Subcutaneous abdominal adipose tissue (tissue), 5 donors: ENCODE results near the gene ABCA2.

Source experiments
- H3K27ac ChIP-seq: one replicate; pipeline ENCODE4 v1.7.0; 2013; ENCODE audit warnings: low read depth, mild to moderate bottlenecking, inconsistent platforms, low read length, moderate library complexity
- H3K27me3 ChIP-seq, 5 donors: one replicate each; pipeline ENCODE4 v1.7.0; 2013; ENCODE audit warnings: low read length in 5 of 5, inconsistent platforms in 1 of 5; ENCODE audit not compliant: control insufficient read depth in 5 of 5, insufficient read depth in 4 of 5
- H3K36me3 ChIP-seq, 5 donors: one replicate each; pipeline ENCODE4 v1.7.0; 2013; ENCODE audit warnings: low read length in 5 of 5; ENCODE audit not compliant: control insufficient read depth in 5 of 5, insufficient read depth in 5 of 5
- H3K4me1 ChIP-seq, 5 donors: one replicate each; pipeline ENCODE4 v1.7.0; 2013; ENCODE audit warnings: low read length in 5 of 5, mild to moderate bottlenecking in 3 of 5, moderate library complexity in 1 of 5; ENCODE audit not compliant: control insufficient read depth in 5 of 5, insufficient read depth in 5 of 5
- H3K4me3 ChIP-seq, 5 donors: one replicate each; pipeline ENCODE4 v1.7.0; 2013; ENCODE audit warnings: low read length in 5 of 5, low read depth in 1 of 5
- H3K9ac ChIP-seq, 5 donors: one replicate each; pipeline ENCODE4 v1.7.0; 2013; ENCODE audit warnings: low read length in 5 of 5, mild to moderate bottlenecking in 4 of 5, moderate library complexity in 3 of 5
- H3K9me3 ChIP-seq, 5 donors: one replicate each; pipeline ENCODE4 v1.7.0; 2013; ENCODE audit warnings: low read length in 5 of 5; ENCODE audit not compliant: control insufficient read depth in 5 of 5
- donor health status: healthy.
- donor health status: healthy.
- donor health status: healthy.
- donor health status: healthy.
- donor health status: healthy.

ABCA2 gene

GRCh38 chr9:137045294-137046087, 17.5 kb upstream of the ABCA2 start:
- peaks cover 21 to 59% (median 36%) of the 10 kb centered on the region in 5 donors for H3K27me3 ChIP-seq

DNA sequence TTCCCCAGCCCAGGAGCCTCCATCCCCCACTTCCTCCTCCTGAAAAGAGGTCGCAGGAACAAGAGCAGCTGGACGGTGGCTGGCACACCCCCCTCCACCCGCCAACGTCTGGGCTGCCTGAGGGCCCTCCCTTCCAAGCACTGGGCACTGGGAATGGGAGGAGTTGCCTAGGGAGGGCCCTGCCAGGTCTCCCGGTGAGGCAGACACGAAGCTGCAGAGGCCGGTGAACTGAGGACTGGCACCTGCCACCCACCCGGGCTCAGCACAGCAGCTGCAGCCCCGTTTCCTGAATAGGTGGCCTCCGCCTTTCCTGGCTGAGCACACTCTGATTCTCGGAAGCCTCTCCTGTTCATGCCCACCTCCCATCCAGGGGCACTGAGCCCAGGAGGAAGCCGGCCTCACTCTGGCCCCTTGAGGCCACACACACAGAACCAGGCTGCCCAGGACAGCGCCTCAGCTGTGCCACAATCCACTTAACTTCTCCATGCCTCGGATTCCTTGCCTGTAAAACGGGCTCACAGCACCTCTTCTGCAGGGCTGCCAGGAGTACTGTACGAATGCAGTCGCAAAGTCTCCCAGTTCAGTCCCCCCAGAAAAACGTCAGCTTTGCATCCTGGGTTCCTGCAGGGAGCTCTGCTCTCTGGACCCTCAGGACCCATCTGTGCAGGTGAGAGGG, 16.6 kb upstream of the ABCA2 start:
- peaks cover 4 to 55% (median 29%) of the 10 kb centered on the region in 5 donors for H3K4me1 ChIP-seq
- peaks cover 0 to 17% (median 3%) of the 10 kb centered on the region in 5 donors for H3K36me3 ChIP-seq
- no peaks in the 10 kb centered on the region for H3K9me3 ChIP-seq
- peaks cover 15 to 53% (median 29%) of the 10 kb centered on the region in 5 donors for H3K27me3 ChIP-seq
- no peak overlapping the region for H3K27ac ChIP-seq
- peak overlapping the region; percentile 31 to 71 (median 69) for H3K4me3 ChIP-seq
- peak overlapping the region in 4 of 5 donors; percentile 26 to 78 (median 52) for H3K9ac ChIP-seq

More at GRCh38 chr9:137045294-137046087, 17.5 kb upstream of the ABCA2 start:
- peaks cover 4 to 53% (median 29%) of the 10 kb centered on the region in 5 donors for H3K4me1 ChIP-seq
- peak overlapping the region in 4 of 5 donors; percentile 26 to 78 (median 52) for H3K9ac ChIP-seq
- H3K27ac ChIP-seq = no peak overlapping the region
- peaks cover 0 to 10% (median 0%) of the 10 kb centered on the region in 5 donors for H3K36me3 ChIP-seq
- peak overlapping the region; percentile 31 to 72 (median 69) for H3K4me3 ChIP-seq
- H3K9me3 ChIP-seq = no peaks in the 10 kb centered on the region

- Histone ChIP-seq H3K4me3 (peak overlapping the region in 2 of 5 donors; percentile 71), H3K9ac (peak overlapping the region in 3 of 5 donors; percentile 6 to 78 (median 60)), H3K4me1 (peaks cover 4 to 55% (median 29%) of the 10 kb centered on the region in 5 donors)
These were observed 16.0 kb upstream of the ABCA2 start for GRCh38 chr9:137044037-137044436.

GRCh38 chr9:137042751-137043727, 15.0 kb upstream of the ABCA2 start:
- Histone ChIP-seq H3K4me1 (peaks cover 4 to 55% (median 29%) of the 10 kb centered on the region in 5 donors), H3K27me3 (peaks cover 9 to 40% (median 18%) of the 10 kb centered on the region in 5 donors), H3K9ac (peak overlapping the region in 2 of 5 donors; percentile 6 to 33), H3K4me3 (peak overlapping the region in 3 of 5 donors; percentile 22 to 71 (median 71)), H3K9me3 (no peaks in the 10 kb centered on the region), H3K27ac (no peak overlapping the region), H3K36me3 (peaks cover 0 to 28% (median 14%) of the 10 kb centered on the region in 5 donors)

More at GRCh38 chr9:137044037-137044436, 16.0 kb upstream of the ABCA2 start:
- H3K9me3 ChIP-seq = no peaks in the 10 kb centered on the region
- H3K27me3 ChIP-seq = peaks cover 12 to 47% (median 23%) of the 10 kb centered on the region in 5 donors
- no peak overlapping the region for H3K27ac ChIP-seq
- H3K36me3 ChIP-seq = peaks cover 0 to 23% (median 9%) of the 10 kb centered on the region in 5 donors

GRCh38 chr9:137041124-137041523, 13.1 kb upstream of the ABCA2 start:
- H3K4me3 ChIP-seq = no peak overlapping the region
- peak overlapping the region in 1 of 5 donors; percentile 23 for H3K9ac ChIP-seq
- peaks cover 4 to 49% (median 24%) of the 10 kb centered on the region in 5 donors for H3K4me1 ChIP-seq
- H3K27me3 ChIP-seq = peaks cover 4 to 26% (median 9%) of the 10 kb centered on the region in 5 donors
- H3K36me3 ChIP-seq = peaks cover 0 to 37% (median 14%) of the 10 kb centered on the region in 5 donors
- H3K27ac ChIP-seq = no peak overlapping the region
- no peaks in the 10 kb centered on the region for H3K9me3 ChIP-seq

GRCh38 chr9:137040568-137040967, 12.5 kb upstream of the ABCA2 start:
- Histone ChIP-seq H3K27ac (no peak overlapping the region), H3K4me3 (no peak overlapping the region), H3K36me3 (peaks cover 0 to 37% (median 14%) of the 10 kb centered on the region in 5 donors), H3K4me1 (peaks cover 4 to 45% (median 22%) of the 10 kb centered on the region in 5 donors), H3K9me3 (no peaks in the 10 kb centered on the region), H3K27me3 (peaks cover 4 to 24% (median 9%) of the 10 kb centered on the region in 5 donors), H3K9ac (no peak overlapping the region)

DNA sequence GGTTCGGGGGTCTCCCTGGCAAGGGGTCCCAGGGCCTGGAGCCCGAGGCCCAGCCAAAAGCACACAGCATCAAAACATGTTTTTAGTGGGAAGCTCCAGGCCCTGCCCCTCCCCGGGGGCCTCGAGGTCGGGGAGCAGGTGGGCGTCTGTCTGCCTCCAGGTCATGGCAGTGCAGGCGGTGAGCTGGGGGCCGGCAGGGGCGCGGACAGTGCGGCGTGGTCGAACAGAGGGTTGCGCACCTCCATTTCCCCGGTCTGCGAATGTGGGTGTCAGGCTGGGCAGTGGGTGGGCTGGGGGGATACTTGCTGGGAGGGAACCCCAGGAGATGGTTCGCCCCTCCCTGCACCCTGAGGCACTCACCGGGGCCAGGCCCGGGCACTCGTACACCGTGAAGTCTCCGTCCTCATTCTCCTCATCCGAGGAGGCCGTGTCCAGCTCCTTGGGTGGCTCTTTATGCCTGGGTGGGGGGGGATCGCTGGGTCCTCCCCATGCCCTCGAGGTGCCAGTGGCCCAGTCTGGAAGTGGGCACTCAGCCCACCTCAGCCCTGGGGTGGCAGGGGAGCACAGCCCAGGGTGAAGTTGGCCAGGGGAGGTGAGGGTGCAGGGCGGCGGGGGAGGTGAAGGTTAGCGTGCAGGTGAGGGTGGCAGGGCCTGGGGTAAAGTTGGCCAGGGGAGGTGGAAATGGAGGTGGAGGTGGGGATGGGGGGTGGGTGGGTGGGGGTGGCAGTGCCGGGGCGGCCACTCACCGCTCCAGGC, 11.8 kb upstream of the ABCA2 start:
- peaks cover 0 to 37% (median 14%) of the 10 kb centered on the region in 5 donors for H3K36me3 ChIP-seq
- peaks cover under 1 to 45% (median 23%) of the 10 kb centered on the region in 5 donors for H3K4me1 ChIP-seq
- H3K9ac ChIP-seq = no peak overlapping the region
- no peak overlapping the region for H3K4me3 ChIP-seq
- H3K27ac ChIP-seq = no peak overlapping the region
- H3K27me3 ChIP-seq = peaks cover 0 to 18% (median 5%) of the 10 kb centered on the region in 5 donors
- no peaks in the 10 kb centered on the region for H3K9me3 ChIP-seq

DNA sequence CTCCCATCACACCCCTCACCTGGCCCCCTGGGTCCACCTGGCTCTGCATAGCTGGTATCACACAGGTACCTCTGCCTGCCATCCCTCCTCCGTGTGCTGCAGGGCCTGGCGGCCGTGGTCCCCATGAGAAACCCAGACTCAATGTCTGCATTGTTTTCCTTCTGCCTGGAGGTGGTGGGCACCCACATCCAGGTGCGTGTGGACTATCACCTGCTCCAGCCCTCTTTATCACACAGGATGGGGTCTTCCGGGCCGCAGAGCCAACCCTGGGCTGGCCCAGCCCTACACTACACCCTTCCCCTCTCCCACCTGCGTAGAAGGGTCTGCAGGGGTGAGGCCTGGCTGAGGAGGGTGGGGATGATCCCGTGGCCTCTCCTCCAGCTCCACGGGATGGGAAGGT, 10.9 kb upstream of the ABCA2 start:
- peaks cover 0 to 10% (median 0%) of the 10 kb centered on the region in 5 donors for H3K27me3 ChIP-seq
- H3K4me3 ChIP-seq = no peak overlapping the region
- H3K9ac ChIP-seq = no peak overlapping the region
- H3K36me3 ChIP-seq = peaks cover 0 to 37% (median 14%) of the 10 kb centered on the region in 5 donors
- no peaks in the 10 kb centered on the region for H3K9me3 ChIP-seq
- peaks cover 0 to 42% (median 20%) of the 10 kb centered on the region in 5 donors for H3K4me1 ChIP-seq
- H3K27ac ChIP-seq = no peak overlapping the region
